Measurements from ENCODE around the gene WFDC9.
"Not testable (repeated sequence)": the region's sequence is repeated elsewhere in the genome, so short reads cannot be mapped to it uniquely, and the experiment has no call there.

WFDC9 gene

DNA sequence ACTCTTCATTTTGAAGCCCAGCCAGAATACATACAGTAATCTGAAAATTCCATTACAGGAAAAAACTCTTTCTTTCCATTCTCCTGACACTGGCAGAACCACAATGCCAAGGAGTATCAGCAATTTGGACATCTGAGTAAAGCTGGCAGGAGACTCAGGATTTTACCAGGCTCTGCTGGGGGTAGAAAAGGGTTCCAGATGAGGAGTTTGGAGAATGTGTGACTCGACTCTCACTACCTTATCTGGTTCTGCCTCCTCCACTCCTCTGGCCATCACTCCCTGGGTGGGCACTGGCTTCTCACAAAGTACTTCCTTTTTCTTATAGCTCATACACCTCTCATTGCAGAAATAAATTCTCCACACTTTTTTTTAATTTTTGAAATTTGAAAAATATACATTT lies 41.4 kb downstream of the WFDC9 start:
- no peak for DNase-seq

DNA sequence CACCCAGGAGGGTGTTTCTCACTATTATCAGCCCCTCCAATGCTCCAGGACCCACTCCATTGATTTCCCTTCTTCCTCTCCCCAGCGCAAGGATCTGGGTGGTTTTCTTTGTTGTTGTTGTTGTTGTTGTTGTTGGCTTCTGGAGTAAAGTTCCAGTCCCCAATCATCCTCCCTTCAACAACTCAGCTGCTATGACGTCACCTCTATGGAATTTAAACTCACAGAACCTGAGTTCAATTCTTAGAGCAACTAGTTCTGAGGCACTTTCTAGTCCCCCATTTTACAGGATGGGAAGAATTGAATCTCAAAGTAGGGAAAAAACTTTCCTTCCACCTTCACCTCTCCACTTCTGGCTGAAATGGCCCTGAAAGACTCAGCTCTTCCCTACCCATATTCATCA lies 42.3 kb downstream of the WFDC9 start:
- DNase-seq: no peak

DNA sequence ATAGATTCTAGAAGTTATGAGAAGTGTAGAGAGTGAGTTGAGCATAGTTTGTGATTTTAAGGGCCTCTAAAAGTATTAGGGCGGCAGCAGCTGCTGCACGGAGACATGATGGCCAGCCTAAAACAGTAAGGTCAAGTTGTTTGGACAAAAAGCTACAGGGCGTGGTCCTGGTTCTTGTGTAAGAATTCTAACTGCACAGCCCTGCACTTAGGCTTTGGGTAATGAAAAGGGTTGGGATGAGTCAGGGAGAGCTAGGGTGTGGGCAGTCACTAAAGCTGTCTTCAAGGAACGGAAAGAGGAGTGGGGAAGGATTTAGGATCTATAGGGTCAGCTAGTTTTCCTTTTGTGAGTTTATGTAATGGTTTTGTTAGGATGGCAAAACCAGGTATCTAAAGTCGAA lies 45.1 kb downstream of the WFDC9 start:
- DNase-seq: not testable (repeated sequence)

DNA sequence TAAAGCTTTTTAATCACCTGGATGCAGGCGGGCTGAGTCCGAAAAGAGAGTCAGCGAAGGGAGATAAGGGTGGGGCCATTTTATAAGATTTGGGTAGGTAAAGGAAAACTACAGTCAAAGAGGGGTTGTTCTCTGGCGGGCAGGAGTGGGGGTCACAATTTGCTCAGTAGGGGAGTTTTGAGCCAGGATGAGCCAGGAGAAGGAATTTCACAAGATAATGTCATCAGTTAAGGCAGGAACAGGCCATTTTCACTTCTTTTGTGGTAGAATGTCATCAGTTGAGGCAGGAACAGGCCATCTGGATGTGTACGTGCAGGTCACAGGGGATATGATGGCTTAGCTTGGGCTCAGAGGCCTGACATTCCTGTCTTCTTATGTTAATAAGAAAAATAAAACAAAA lies 46.8 kb downstream of the WFDC9 start:
- DNase-seq: not testable (repeated sequence)

DNA sequence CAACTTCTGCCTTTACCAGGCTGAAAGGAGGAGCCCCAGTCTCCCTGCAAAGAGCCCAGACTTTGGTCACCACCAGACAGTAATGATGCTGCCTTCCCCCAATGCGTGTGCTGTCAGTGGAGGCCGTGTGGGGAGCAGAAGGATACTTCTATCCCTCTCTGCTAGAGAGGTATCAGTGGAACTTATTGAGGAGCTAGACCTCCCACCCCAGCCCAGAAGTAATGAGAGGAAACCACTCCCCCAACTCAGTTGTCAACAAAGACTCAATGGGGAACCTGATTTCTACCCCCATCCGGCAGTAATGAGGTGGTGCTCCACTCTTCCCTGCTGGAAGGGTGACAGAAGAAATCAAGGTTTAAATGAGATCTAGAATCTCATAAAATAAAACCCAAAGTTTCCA lies 47.6 kb downstream of the WFDC9 start:
- DNase-seq: no peak

DNA sequence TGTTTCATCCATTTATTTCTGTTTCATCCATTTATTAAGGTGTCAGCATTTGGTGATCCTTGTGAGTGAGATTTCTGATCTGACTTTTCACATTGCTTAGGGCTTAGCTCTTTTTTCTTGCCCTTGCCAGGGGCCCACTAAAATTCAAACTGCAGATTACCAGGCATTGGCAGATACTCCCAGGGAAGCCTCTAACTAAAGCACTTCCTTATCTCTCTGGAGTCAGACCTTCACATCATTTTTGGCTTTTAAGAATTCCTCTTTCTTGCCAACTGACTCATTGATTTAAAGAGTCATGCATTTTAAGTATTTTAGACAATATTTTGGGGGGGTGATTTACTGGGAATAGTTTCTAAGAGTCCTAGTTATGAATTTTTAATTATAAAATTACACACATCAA lies 49.4 kb downstream of the WFDC9 start:
- no peak for DNase-seq

DNA sequence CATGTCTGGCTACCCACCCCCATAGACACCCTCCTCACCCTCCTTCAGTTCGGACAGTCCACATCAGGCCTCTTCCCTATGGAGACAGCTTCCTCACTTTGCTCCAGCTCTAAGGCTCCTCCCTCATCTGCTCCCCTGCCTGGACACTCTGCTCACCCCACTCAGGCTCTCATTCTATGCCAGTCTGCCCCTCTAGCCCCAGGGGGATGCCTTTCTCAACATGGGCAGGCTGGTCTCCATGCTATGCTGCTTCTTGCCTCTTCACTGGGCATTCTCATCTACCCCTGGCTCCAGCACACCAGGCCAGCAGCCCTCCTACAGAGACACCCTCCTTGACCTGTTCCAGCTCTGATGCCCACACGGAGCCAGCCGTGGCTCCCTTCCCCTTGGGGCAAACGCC lies 51.9 kb downstream of the WFDC9 start, which contains the start of gene WFDC8:
Gene WFDC8 (minus strand): TSS at position 101 of the 400 bp plus-strand sequence. CDS start 37 bp downstream, at position 64.
- no peak for DNase-seq

DNA sequence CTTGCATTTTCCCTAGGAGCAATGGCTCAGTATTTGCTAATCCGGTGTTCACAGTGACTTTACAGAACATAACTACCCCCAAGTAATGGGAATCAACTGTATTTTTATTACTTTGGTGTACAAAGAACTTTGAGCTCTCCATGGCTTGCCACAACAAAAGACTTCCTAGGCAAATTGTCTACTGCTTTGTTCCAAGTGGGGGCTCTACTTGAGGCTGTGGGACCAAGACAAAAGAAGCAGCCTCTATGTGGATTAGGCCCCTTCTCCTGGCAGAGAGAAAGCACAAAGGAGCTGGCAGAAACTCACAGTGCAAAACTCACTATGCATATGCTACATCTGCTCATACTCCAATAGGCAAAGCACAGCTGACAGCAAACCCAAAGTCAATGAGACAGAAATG lies 52.9 kb downstream of the WFDC9 start:
- no peak for DNase-seq

DNA sequence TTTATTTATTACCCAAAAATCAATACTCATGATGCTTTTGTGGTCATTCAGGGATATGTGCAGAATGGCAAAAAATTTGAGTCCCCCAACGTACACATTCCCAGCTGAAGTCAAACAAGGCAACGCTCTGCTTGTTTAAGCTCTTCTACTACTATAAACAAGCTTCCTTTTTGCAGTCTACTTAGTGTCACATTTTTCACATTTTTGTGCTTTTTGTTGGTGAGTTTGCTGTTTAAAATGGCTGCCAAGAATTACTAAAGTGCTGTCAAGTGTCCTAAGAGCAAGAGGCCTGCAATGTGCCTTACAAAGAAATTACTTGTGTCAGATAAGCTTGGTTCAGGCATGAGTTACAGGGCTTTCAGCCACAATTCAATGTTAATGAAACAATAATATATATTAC lies 54.1 kb downstream of the WFDC9 start:
- DNase-seq: no peak

DNA sequence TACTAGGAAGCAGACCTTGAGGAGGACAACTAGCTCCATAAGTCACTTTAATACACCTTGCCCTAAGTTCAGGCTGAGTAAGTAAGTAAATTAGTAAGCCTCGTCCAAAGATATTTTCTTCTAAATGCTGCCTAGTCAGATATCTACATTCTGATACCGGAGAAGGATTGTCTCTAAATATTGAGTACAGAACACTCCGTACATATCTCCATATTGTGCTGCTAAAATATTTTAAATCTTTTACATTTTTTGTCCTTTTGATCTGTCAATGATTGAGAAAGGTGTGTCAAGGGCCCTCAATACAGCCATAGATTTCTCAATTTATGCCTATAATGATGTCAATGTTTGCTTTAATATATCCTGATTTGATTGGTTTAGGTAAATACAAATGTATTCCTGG lies 55.2 kb downstream of the WFDC9 start:
- no peak for DNase-seq

DNA sequence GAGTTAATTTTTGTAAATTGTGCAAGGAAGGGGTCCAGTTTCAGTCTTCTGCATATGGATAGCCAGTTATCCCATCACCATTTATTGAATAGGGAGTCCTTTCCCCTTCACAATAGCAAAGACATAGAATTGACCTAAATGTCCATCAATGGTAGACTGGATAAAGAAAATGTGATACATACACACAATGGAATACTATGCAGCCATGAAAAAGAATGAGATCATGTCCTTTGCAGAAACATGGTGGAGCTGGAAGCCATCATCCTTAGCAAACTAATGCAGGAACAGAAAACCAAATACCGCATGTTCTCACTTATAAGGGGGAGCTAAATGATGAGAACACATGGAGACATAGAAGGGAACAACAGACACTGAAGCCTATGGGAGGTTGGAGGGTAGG lies 61.4 kb downstream of the WFDC9 start:
- not testable (repeated sequence) for DNase-seq

DNA sequence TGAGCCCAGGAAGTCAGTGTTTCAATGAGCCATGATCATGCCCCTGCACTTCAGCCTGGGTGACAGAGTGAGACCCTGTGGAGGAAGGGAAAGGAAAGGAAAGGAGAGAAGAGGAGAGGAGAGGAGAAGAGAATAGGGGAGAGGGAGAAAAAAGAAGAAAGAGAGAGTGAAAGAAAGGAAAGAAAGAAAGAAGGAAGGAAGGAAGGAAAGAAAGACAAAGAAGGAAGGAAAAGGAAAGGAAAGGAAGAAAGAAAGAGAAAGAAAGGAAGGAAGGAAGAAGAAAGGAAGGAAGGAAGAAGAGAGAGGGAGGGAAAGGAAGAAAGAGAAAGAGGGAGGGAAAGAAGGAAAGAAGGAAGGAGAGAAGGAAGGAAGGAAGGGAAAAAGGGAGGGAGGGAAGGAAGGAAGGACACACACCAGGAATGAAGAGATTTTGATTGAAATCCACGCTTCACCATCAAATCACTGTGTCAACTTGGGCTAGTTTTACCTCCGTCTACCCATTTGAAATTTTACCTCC lies 66.3 kb downstream of the WFDC9 start:
- no peak for DNase-seq

All from NCI-H2171 (cell line).